GM19328 (cell line): ENCODE measurements around the gene MSANTD2.

Experiments used
- ATAC-seq: cut with Tn5 transposase; IDR thresholded peaks from one replicate; pipeline ENCODE4 v1.9.1; 2021; ENCODE audit warnings: mild to moderate bottlenecking, moderate library complexity; ENCODE audit not compliant: unreplicated experiment

Gene MSANTD2

DNA sequence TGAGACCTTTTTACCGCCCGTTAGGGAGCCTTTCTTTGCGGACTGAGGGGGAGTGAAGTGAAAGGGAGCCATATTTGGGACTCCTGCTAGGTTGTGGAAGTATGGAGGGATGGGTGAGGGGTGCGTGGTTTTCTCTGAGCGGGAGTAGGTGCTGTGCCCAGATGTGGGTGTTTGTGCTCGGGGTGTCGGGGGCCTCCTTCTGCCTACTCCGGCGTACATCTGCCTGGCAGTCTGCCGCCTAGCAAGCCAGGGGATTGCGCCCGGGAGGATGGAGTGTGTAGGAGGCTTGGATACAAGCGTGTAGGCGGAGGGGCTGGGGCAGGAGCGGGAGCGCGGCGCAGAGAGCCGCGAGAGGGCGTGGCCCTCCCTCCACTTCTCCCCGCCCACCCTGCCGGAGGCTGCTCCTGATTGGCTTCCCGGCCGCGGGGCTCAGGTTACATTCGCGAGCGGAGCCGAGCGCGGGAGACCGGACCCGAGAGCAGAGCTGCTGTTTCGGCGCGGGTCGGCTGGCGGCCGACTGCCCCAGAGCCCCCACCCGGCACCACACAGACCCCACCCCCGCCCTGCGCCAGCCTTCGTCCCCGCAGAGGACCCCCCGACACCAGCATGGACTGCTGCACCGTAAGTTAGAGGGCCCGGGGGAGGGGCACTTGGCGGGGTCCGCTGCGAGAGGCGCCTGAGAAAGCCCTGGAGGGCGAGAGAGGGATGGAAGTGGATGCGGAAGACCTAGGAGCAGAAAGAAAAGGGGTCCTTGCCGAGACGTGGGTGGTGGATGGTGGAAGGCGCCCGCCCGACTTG, 60.5 kb downstream of the MSANTD2 start, which contains the start of gene NRGN:
Gene NRGN, plus strand, starts transcription at position 464 of the 798 bp plus-strand sequence. Its CDS starts 143 bp downstream, at position 607.
- ATAC-seq = peak; percentile 97

DNA sequence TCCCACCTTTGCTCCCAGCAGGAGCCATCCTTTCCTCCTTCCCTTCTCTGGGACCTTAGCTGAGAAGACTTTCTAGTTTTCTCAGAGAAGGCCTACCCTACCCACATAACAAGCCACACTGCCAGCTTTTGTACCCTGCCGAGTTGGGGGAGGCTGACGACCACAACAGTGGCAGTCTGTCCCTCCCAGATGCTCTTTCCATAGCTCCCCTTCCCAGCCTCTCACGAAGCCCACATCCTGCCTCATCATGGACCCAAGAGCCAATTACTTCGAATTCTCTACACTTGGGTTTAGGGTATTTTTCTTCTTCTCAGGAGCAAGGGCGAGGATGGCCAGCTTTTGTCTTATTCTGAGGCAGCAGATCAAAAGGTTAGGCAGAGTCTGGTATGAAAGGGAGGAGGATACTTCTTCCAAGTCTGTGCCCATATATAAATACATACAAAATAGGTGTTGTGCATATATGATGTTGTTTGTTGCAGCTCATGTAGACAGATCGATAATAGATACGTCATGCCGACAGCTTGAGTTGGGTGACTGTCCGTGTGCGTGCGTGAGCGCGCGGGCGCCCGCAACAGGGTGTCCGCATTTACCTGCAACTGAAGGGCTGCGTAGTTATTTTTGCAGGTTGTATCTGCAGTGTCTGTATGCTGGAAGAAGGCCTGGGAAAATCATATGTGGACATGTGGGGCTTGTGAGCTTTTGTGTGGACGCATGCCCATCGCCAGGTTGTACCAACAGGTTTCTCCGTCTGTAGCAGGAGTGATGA, 61.3 kb downstream of the MSANTD2 start:
- ATAC-seq = no peak

DNA sequence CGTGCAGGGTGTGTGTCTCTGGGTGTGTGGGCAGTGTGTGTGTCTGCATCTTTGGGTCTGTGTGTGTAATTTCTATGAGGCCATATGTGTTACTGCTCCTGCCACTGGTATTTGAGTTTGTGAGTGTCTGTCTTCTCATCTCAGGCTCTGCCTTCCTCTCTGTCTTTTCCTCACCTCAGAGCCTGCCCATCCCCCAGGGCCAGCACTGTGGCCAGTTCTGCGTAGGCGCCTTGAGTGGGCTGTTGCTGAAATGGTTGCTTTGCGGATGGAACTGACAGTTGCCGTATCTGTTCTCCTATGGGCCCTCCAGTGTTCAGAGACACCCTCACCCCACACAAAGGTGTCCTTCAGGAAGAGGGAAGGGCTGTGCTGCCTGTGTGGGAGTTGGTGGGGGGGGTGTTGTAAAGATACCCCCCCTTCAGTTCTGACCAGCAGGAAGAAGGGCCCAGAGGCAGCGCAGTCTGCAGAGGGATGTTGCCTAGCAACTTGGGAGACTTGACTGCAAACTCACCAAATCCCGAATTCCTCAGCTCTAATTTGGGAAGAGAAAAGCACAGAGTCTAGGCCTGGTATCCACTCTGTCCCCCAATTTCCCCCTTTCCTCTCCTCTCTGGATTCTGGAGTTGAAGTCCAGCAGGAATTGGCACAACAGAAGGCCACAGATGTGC, 62.4 kb downstream of the MSANTD2 start:
- no peak for ATAC-seq

- no peak for ATAC-seq
These were observed 63.5 kb downstream of the MSANTD2 start for GRCh38 chr11:124736736-124737135.

- no peak for ATAC-seq
These were observed 68.0 kb downstream of the MSANTD2 start for GRCh38 chr11:124732230-124732629.

GRCh38 chr11:124729571-124729970, 70.6 kb downstream of the MSANTD2 start:
- ATAC-seq = no peak

DNA sequence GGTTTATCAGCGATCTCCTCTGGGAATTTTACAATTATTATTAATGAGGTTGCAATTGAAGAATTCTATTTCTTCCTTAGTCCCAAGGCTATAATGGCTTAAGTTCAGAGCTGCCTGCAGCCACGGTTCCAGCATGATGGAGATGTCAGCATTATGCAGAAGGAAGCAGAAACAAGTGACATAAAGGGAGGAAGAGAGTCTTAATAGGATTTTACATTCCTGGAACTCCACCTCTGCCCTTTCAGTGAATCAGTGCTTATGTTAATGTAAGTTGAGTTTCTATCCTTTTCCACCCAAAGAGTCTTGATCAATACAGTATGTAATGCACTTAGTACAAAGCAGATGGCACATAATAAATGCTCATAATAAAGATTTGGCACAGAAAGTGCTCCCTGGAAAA, 72.1 kb downstream of the MSANTD2 start:
- ATAC-seq = no peak

DNA sequence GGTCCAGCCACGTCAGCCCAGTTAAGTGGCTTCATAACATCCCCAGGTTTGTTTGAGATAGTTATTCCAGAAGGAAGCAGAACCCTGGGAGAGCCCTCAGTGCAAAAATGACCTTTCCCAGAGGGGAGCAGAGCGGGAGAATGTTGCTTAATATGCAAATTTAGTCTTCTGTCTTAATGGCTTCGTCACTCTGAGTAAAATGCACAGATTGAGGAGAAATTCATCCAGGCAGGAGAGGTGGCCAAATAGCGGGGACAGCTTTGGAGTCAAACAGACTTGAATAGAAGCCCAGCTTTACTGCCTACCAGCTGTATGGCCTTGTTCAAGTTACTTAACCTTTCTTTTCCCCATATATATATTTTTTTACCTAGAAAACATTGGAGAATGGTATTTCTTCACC, 72.7 kb downstream of the MSANTD2 start:
- no peak for ATAC-seq

- ATAC-seq = no peak
These were observed 74.5 kb downstream of the MSANTD2 start for GRCh38 chr11:124725719-124726105.

- no peak for ATAC-seq
These were observed 75.1 kb downstream of the MSANTD2 start for GRCh38 chr11:124724979-124725718.

DNA sequence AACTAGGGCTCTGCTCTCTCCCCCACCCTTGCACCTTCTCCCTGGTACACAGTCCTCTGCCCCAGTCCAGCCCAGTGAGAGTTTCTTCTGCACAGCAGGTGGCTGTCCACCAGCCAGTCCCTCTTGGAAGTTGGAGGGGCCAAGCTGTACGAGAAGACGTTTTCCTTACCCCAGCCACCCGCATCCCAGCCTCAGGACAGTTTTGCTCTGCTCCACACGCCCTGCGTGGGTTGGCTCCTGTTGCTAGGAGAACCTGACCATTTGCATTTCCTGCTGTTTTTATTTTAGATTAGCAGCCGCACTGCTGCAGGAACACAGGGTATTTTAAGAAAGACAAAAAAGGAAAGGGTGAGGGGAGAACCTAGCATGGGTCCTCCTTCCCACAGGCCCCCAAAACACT, 78.0 kb downstream of the MSANTD2 start:
- ATAC-seq = no peak

DNA sequence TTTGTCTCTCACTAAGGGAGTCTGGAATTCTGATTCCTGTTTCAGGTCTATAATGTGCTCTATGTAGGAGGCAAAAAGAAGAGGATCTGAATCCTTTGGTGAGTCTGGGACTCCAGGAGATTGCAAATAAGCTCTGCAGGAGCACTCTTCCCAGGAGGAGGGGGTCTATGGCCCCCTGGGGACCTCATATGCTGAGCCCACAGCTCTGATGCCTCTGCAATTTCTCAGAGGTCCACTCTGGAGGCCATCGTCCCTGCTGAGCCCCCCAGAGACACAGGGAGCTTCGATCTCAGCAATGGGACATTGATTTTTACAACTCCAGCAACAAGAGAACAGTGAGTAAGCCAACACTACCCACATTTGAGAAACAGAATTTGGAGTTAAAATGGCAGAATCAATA, 80.7 kb downstream of the MSANTD2 start:
- ATAC-seq = no peak

- no peak for ATAC-seq
These were observed 81.4 kb downstream of the MSANTD2 start for GRCh38 chr11:124718801-124719200.

DNA sequence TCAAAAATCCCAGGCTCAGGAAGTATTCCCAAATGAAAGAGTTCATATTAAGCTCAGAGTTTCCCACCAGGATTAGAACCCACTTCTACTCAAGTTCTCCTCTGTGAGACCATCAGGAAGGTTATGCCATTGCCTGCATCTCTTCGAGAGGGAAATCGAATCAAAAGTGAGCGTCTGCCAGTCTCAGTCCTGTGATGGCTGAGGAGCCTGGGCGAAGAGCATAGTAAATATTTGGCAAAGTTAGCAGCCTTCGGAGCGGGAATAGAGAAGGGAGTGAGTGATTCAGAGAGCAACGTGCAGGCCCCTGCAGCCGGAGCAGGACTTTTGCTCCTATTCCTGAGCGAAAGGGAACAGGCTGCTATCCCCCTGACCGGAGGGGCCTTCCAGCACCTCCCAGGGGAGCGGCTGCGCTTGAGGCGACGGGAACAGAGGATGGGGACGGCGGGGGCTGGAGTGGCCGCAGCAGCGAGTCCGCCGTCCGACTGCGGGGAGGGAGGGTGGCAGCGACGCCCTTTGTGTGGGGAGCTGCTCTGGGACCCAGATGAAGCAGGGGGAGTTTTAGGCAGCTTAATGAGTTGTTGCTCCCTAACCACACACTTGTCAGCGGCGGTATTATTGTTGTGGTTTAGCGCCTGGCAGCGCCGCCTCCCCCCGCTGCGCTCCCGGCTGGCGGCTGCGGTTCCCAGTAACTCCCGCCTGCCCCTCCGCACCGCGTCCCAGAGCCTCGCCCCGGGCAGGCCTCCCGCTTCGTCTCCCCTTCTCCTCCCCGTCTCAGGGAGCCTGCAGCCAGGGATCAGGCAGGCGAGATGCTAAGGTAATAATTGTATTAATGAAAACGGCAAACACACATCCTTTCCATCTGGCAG, 82.2 kb downstream of the MSANTD2 start:
- ATAC-seq = no peak

DNA sequence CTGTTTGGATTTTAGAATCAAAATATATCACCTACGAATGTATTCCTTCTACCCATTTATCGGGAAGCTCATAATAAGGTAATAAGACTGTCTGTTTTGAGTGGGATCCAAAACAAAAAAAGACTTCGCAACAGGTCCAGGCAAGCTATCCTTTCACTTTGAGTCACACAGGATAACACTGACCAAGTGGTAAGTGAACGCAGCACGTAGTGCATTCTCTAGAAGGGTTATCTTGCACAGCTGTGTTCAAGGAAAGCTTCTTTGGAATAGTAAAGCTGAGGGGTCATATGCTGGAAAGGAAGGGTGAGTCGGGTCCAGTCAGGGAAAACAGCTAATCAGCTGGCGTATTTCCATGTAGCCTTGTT, 82.8 kb downstream of the MSANTD2 start:
- ATAC-seq = no peak

DNA sequence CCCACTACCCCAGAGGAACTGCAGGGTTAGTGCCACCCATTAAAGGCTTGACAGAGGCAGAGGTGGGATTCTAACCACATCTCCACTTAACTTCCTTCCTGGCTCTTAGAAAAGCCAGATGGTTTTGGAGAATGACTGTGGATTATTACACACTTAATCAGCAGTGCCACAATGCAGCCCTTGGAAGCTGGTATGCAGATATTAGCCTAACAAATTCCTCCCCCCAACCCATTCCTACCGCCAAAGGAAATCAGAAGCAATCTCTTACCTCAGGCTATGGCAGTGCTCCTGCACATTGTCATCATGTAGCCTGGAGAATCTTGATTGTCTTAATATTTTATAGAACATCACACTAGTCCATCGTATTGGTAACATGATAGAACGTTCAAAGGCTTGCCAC, 83.6 kb downstream of the MSANTD2 start:
- ATAC-seq = no peak
